Neutrophil (primary cell): ENCODE results near the gene MACF1.

ENCODE experiments used
- H3K27ac ChIP-seq: fragments of 200-600 bp; sonication (generic); 2 replicates; pipeline ENCODE4 v1.5.1; 2016; ENCODE audit warnings: mild to moderate bottlenecking, moderate library complexity
- H3K27me3 ChIP-seq: fragments of 200-600 bp; sonication (generic); 2 replicates; pipeline ENCODE4 v1.6.0; 2016; ENCODE audit warnings: mild to moderate bottlenecking
- H3K36me3 ChIP-seq: fragments of 200-600 bp; sonication (generic); 2 replicates; pipeline ENCODE4 v1.5.1; 2017
- H3K4me1 ChIP-seq, 2 experiments: fragments of 200-600 bp in 1 of 2; sonication (generic) in 1 of 2; 1 replicate in 1 of 2; 2 replicates in 1 of 2; pipeline versions ENCODE4 v1.5.1 to v1.6.1; 2013 to 2016; ENCODE audit warnings: low read depth in 1 of 2, low read length in 1 of 2, mild to moderate bottlenecking in 1 of 2, moderate library complexity in 1 of 2; ENCODE audit not compliant: control insufficient read depth in 1 of 2, insufficient read depth in 1 of 2
- H3K4me3 ChIP-seq, 2 experiments: fragments of 200-600 bp in 1 of 2; sonication (generic) in 1 of 2; 1 replicate in 1 of 2; 2 replicates in 1 of 2; pipeline ENCODE4 v1.5.1; 2013 to 2016; ENCODE audit warnings: low read depth in 1 of 2, low read length in 1 of 2, mild to moderate bottlenecking in 1 of 2, moderate library complexity in 1 of 2
- H3K9me3 ChIP-seq: fragments of 200-600 bp; sonication (generic); 2 replicates; pipeline ENCODE4 v1.5.1; 2016
- CTCF ChIP-seq: fragments of 200-600 bp; sonication (generic); IDR thresholded peaks from 2 replicates; pipeline ENCODE4 v1.5.1; 2016; ENCODE audit warnings: antibody characterized with exemption

MACF1 gene

DNA sequence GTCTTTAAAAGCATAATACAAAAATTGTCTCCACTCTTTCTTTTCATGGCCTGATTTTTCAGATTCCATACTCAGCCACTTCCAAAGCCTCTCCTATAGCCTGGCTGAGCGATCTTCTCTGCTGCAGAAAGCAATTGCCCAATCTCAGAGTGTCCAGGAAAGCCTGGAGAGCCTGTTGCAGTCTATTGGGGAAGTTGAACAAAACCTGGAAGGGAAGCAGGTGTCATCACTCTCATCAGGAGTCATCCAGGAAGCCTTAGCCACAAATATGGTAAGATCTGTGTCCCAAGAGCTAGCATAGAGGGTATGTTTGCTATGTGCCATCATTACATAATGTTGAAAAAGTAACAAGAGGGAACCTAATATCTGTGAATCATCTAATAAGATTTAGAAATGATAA, 156.2 kb downstream of the MACF1 start:
- H3K27ac ChIP-seq = peak overlapping the region; percentile 57

DNA sequence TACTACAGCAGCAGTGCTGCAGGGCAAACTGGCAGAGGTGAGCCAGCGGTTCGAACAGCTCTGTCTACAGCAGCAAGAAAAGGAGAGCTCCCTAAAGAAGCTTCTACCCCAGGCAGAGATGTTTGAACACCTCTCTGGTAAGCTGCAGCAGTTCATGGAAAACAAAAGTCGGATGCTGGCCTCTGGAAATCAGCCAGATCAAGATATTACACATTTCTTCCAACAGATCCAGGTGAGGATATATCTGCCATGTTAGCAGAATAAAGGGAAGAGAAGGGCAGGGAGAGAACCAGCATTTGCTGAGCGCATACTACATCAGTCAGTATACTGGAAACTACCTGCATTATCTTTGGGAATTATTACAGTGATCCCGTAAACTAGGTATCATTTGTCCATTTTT, 157.0 kb downstream of the MACF1 start:
- no peak for TF ChIP-seq CTCF
- H3K27me3 ChIP-seq = no peaks in the 10 kb centered on the region
- no peaks in the 10 kb centered on the region for H3K9me3 ChIP-seq
- peak overlapping the region; percentile 57 for H3K27ac ChIP-seq
- no peak overlapping the region for H3K4me3 ChIP-seq
- peaks cover 47% of the 10 kb centered on the region for H3K36me3 ChIP-seq
- peaks cover 27 to 32% of the 10 kb centered on the region in 2 experiments for H3K4me1 ChIP-seq

More for the DNA sequence above, 156.2 kb downstream of the MACF1 start:
- Histone ChIP-seq H3K4me3 (no peak overlapping the region), H3K4me1 (peaks cover 27 to 32% of the 10 kb centered on the region in 2 experiments), H3K27me3 (no peaks in the 10 kb centered on the region), H3K36me3 (peaks cover 54% of the 10 kb centered on the region), H3K9me3 (no peaks in the 10 kb centered on the region)
- TF ChIP-seq CTCF = no peak

DNA sequence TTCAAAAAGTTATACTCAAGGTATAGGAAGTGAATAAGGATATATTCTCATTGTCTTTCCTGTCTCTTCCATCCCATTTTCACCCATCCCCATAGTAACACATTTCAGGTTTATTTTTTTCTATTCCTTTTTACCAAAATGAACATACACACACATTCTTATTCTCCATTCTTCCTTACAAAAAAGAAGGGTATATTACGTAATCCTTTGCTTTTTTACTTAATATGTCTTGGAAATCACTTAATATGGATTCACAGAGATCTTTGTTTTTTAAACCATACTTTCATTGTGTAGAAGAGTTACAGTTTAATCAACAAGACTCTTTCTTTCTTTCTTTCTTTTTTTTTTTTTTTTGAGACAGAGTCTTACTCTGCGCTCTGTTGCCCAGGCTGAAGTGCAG, 158.8 kb downstream of the MACF1 start:
- Histone ChIP-seq H3K27me3 (no peaks in the 10 kb centered on the region), H3K27ac (no peak overlapping the region), H3K4me3 (no peak overlapping the region), H3K4me1 (peaks cover 27 to 32% of the 10 kb centered on the region in 2 experiments), H3K36me3 (peaks cover 39% of the 10 kb centered on the region), H3K9me3 (no peaks in the 10 kb centered on the region)
- TF ChIP-seq CTCF = no peak

DNA sequence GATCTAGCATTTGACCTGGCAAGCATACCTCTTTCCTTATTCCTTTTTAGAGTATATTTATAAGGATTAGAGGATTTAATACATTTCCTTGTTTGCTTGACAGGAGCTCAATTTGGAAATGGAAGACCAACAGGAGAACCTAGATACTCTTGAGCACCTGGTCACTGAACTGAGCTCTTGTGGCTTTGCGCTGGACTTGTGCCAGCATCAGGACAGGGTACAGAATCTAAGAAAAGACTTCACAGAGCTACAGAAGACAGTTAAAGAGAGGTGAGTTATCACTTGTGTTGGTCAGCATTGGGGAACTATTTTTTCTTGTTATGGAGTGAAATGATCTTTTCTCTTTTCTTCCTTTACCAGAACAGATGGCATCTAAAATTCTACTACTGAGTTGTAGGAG, 163.6 kb downstream of the MACF1 start:
- no peak for TF ChIP-seq CTCF
- H3K27me3 ChIP-seq = no peaks in the 10 kb centered on the region
- H3K27ac ChIP-seq = no peak overlapping the region
- no peaks in the 10 kb centered on the region for H3K9me3 ChIP-seq
- no peaks in the 10 kb centered on the region for H3K4me1 ChIP-seq
- H3K36me3 ChIP-seq = peaks cover 43% of the 10 kb centered on the region
- H3K4me3 ChIP-seq = no peak overlapping the region

GRCh38 chr1:39369565-39369964, 165.1 kb downstream of the MACF1 start:
- Histone ChIP-seq H3K4me1 (no peaks in the 10 kb centered on the region), H3K27me3 (no peaks in the 10 kb centered on the region), H3K27ac (no peak overlapping the region), H3K4me3 (no peak overlapping the region), H3K36me3 (peaks cover 43% of the 10 kb centered on the region), H3K9me3 (no peaks in the 10 kb centered on the region)
- no peak for TF ChIP-seq CTCF

GRCh38 chr1:39370602-39371001, 166.1 kb downstream of the MACF1 start:
- TF ChIP-seq CTCF = no peak
- Histone ChIP-seq H3K4me3 (no peak overlapping the region), H3K9me3 (no peaks in the 10 kb centered on the region), H3K36me3 (peaks cover 43% of the 10 kb centered on the region), H3K27ac (no peak overlapping the region), H3K4me1 (no peaks in the 10 kb centered on the region), H3K27me3 (no peaks in the 10 kb centered on the region)
